ELR (cell line): ENCODE measurements around the gene SMC1B.
"Not testable (repeated sequence)": the region's sequence is repeated elsewhere in the genome, so short reads cannot be mapped to it uniquely, and the experiment has no call there.

ENCODE experiments used
- DNase-seq: peaks from one replicate; pipeline ENCODE4 v3.0.0-alpha.2; 2015; ENCODE audit warnings: low read depth

The SMC1B gene

DNA sequence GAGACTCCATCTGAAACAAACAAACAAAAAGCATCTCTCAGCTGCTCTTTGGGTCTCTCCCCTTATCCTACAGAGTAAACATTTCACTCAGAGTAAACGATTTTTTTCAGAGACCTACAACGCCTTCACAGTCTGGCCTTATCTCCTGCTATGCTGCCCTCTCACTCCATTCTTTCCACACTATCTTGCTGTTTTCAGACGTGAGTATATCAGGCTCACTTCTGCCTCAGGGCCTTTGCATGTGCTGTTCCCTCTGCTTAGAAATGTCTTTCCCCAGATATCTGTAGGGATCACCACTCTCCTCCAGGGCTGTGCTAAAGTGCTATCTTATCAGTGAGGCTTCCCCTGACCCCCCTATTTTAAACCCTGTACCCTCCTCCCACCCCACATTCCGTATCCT, 6.6 kb upstream of the SMC1B start:
- no peak for DNase-seq

- no peak for DNase-seq
Observed at GRCh38 chr22:45418770-45419138, 5.4 kb upstream of the SMC1B start.

GRCh38 chr22:45418056-45418769, 4.8 kb upstream of the SMC1B start:
- no peak for DNase-seq

GRCh38 chr22:45413013-45413367, 409 bp downstream of the SMC1B start:
- DNase-seq, result no peak

GRCh38 chr22:45407793-45408192, 5.6 kb downstream of the SMC1B start:
- no peak for DNase-seq

DNA sequence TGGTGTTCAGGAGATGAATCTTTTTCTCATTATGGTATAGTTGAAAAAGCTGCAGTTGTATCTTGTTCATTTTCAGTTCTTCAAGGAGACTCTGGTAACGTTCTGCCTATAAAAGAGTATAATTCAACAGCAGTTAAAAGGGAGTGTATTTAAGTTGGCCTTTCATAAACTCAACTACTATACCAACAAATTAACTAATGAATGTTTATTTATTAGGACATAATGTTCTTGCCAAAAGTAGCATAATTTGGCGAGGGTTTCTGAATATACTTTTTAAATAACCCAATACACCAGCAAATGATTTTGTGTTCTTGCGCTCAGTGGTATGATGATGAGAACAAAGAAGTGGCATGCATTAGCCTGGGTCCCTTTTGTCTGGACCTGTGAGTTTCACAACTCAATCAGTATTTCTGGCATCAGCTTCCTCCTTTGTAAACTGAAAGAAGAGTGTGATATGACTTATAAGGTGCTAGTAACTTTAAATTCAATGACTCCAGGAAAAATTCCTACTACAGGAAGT, 10.9 kb downstream of the SMC1B start:
- no peak for DNase-seq

DNA sequence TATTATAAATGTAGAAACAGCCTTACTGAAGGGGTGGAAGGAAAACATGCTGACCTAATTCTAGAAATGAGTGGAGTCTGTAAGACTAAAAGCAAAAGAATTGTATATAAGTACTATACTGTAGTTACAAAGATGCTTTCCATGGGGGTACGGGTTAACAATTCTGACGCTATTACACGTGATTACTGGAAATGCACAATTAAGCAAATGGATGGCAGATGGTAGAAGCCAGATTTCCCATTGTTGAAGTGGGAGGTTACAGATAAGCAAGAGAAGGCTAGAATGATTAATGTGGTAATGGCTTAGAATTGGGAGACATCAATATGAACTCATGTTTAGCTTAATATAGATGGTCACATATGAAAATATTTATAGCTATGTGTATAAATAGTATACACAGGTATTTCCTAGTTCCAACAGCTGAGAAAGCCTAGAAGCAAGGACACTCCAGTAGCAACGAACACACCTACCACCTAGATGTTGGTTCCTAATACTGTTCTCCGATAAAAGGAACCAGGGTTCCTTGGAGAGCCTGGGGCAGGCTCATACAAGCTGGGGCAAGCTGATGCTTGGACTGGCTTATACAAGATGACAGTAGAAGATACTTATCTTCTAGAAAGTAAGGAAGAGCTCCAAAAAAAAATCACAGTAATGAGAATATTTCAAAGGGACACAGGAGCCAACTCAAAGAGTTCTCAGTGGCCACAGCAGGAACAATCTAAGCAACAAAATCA, 13.5 kb downstream of the SMC1B start:
- DNase-seq, result no peak

DNA sequence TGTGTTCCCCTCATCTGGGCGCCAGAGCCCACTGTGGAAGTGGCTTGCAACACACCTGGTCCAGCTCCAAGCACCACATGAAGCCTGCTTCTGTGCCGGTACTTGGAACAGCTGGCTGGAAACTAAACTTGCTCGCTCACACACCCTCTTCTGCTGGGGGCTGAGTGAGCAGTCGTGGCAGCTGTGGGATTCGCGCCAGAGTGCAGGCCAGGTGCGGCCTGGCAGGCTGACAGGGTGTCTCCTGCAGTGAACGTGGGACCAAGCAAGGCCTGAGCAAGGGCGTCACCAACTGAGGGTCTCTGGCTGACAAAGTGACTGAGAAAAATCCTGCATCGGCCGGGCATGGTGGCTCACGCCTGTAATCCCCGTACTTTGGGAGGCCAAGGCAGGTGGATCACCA, 15.2 kb downstream of the SMC1B start:
- no peak for DNase-seq

GRCh38 chr22:45397806-45398205, 15.6 kb downstream of the SMC1B start:
- DNase-seq, result no peak

DNA sequence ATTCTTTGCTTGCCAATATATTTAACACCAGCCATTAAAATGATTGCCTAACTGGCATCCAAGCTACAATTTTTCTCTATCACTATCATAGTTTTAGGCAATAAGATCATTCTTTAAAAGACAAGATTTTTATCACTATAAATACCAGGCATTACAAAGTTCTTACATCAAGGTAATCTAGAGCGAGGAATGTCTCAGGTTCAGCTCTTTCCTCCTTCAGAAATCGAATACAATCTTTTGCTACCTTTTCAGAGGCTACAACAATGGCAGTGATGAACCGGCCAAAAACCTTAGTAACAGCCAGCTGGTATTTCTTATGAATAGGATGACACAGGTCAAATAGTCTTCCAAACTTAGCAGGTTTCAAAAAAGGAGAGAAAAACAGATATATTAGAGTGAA, 23.9 kb downstream of the SMC1B start:
- no peak for DNase-seq

- DNase-seq, result no peak
Observed at GRCh38 chr22:45381348-45381747, 32.1 kb downstream of the SMC1B start.

- DNase-seq, result no peak
Observed at GRCh38 chr22:45376703-45377102, 36.7 kb downstream of the SMC1B start.

GRCh38 chr22:45376009-45376408, 37.4 kb downstream of the SMC1B start:
- no peak for DNase-seq

DNA sequence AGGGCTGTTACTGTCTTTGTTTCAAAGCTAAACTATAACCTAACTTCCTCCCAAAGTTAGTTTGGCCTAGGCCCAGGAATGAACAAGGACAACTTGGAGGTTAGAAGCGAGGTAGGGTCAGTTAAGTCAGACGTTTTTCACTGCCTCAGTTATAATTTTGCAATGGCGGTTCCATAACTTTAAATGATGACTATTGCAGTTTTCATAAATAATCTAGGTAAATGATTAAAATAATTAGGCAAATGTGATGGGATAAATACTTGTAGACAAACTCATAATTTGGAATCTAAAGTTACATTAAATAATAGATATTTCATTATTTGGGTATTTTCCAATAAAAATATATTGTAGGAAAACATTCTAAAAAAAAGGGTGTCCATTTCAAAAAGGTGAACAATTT, 39.8 kb downstream of the SMC1B start:
- DNase-seq, result not testable (repeated sequence)

- no peak for DNase-seq
Observed at GRCh38 chr22:45366713-45367112, 46.7 kb downstream of the SMC1B start.

DNA sequence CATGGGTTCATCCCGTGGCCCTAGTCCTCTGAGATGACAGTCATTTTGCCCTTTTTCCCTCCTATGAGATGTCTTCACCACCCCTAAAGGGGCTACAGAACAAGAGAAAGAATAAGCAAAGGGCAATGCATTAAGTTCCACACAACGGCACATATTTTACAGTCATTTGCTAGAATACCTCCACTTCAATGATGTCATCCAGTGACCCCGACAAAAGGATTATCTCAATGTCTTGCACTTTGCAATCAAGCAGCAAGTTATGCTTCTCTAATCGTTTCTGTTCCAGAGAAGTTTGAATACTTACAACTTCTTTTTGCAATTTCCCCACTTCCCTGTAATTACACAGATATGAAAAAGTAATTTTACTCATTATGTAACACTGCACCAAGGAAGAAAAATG, 53.8 kb downstream of the SMC1B start:
- DNase-seq, result no peak

GRCh38 chr22:45358127-45358526, 55.3 kb downstream of the SMC1B start:
- no peak for DNase-seq

DNA sequence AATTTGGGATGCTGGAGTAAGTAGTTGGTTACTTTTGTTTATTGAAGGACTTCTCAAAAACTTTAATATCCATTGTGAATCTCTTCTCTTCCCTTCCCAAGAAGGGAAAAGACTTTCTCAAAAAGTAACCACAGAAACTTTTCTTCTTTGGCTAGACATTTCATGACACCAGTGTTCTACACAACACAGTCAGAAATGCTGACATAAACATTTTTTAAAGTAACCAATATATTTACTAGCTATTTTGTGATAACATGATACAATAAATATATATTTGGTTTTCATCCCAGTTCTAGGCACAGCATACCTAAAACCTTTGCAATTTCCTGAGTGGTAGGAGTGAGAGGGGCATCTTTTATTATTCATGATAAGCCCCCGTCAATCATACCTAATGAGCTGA, 55.9 kb downstream of the SMC1B start:
- DNase-seq, result no peak

- no peak for DNase-seq
Observed at GRCh38 chr22:45353786-45354185, 59.6 kb downstream of the SMC1B start.

DNA sequence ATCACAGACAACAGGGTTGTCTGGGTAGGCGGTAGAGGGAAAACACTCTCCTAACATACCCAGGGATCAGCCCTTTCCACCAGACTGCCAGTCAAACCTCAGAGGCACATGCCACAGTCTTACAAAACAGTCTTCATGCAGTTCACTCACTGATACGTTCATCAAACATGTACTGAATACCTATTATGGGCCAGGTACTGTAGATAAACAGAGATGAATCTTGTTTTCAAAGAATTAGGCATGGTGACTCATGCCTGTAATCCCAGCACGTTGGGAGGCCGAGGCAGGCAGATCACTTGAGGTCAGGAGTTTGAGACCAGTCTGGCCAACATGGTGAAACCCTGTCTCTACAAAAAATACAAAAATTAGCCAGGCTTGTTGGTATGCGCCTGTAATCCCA, 60.6 kb downstream of the SMC1B start:
- DNase-seq, result not testable (repeated sequence)

- no peak for DNase-seq
Observed at GRCh38 chr22:45351956-45352355, 61.4 kb downstream of the SMC1B start.

GRCh38 chr22:45349916-45350315, 63.5 kb downstream of the SMC1B start:
- no peak for DNase-seq

- DNase-seq, result peak; percentile 8
Observed at GRCh38 chr22:45344334-45344733, 69.1 kb downstream of the SMC1B start.

- DNase-seq, result no peak
Observed at GRCh38 chr22:45343143-45343542, 70.3 kb downstream of the SMC1B start.
